ENCODE results near the gene BLNK. TPM values are rescaled to one million over a fixed set of nuclear protein-coding genes. Genes with fewer than 3 reads are reported as not detected.

BLNK gene
- total and polyA plus RNA-seq, 3 donors from 2014 or later = 1.1 to 4.5 (median 1.5) TPM

GRCh38 chr10:96216775-96217174 is 54.6 kb downstream of the BLNK start:
- TF ChIP-seq POLR2A (IDR thresholded peaks at IDR 0.05) (no peak), CTCF (IDR thresholded peaks at IDR 0.05) (no peak)
- WGBS, 2 donors = 91% methylated on average over 5 of the region's 5 CpGs
- no peaks in the 10 kb centered on the region for H3K4me1 ChIP-seq
- no peak overlapping the region for H3K27ac ChIP-seq
- no peaks in the 10 kb centered on the region for H3K36me3 ChIP-seq (ENCODE audit: low read depth, missing control alignments)
- no peak for DNase-seq
- no peaks in the 10 kb centered on the region for H3K27me3 ChIP-seq
- H3K9me3 ChIP-seq = no peaks in the 10 kb centered on the region
- intact Hi-C loops (cut with DNase I; ENCODE audit: low total_unique reads) = no loop called here
- no peak overlapping the region for H3K4me3 ChIP-seq

DNA sequence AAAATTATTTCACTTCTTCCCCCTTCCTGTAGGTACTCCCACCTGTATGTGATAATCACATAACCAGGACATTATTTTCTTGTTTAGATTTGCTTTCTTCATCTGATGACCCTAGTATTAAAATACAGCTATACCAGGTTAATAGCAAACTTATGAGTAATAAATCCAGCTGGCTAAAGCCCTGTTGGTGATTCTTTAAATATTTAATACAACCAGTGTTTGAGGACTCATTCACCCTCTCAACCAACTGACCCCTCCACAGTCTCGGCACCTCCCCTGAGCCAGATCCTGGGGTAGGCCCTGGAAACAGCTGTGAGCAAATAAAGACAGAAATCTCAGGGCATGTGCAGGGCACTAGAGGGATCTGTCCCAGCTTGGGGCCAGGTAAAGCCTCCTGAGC is 58.5 kb downstream of the BLNK start:
- WGBS, 2 donors = 95 to 100% methylated on average over 1 of the region's 1 CpG
- Histone ChIP-seq H3K36me3 (ENCODE audit: low read depth, missing control alignments) (no peaks in the 10 kb centered on the region), H3K9me3 (no peaks in the 10 kb centered on the region), H3K4me1 (no peaks in the 10 kb centered on the region), H3K4me3 (no peak overlapping the region), H3K27ac (no peak overlapping the region), H3K27me3 (no peaks in the 10 kb centered on the region)
- intact Hi-C loops (cut with DNase I; ENCODE audit: low total_unique reads) = no loop called here
- DNase-seq = no peak
- no peak for TF ChIP-seq POLR2A (IDR thresholded peaks at IDR 0.05)
- TF ChIP-seq CTCF (IDR thresholded peaks at IDR 0.05) = no peak

- Histone ChIP-seq H3K27ac (no peak overlapping the region), H3K9me3 (no peaks in the 10 kb centered on the region), H3K4me1 (no peaks in the 10 kb centered on the region), H3K36me3 (ENCODE audit: low read depth, missing control alignments) (no peaks in the 10 kb centered on the region), H3K4me3 (no peak overlapping the region), H3K27me3 (no peaks in the 10 kb centered on the region)
- TF ChIP-seq CTCF (IDR thresholded peaks at IDR 0.05) = no peak
- TF ChIP-seq POLR2A (IDR thresholded peaks at IDR 0.05) = no peak
- intact Hi-C loops (cut with DNase I; ENCODE audit: low total_unique reads) = no loop called here
- no peak for DNase-seq
Observed at GRCh38 chr10:96211764-96212163, 59.6 kb downstream of the BLNK start.

DNA sequence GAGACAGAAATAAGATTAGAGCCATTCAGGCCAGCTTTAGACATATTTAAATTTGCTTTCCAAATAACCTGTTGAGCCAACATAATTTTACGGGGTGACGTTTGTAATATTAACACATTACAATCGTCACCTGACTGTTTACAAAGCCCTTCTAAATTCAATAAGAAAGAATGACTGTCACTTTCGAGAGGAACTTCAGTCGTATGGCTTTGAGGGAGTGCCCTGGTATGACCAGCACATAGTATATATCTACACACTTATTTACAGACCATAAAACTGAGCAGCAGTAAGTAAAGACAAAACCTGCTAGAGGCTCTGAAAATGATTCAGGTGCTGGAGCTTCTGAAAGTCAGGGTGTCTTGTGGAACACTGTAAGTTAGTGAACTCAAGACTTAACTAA is 62.4 kb downstream of the BLNK start:
- Histone ChIP-seq H3K4me3 (no peak overlapping the region), H3K9me3 (no peaks in the 10 kb centered on the region), H3K4me1 (no peaks in the 10 kb centered on the region), H3K36me3 (ENCODE audit: low read depth, missing control alignments) (no peaks in the 10 kb centered on the region), H3K27me3 (no peaks in the 10 kb centered on the region), H3K27ac (no peak overlapping the region)
- no peak for DNase-seq
- TF ChIP-seq CTCF (IDR thresholded peaks at IDR 0.05) (no peak), POLR2A (IDR thresholded peaks at IDR 0.05) (no peak)
- intact Hi-C loops (cut with DNase I; ENCODE audit: low total_unique reads) = no loop called here
- WGBS, 2 donors = 72 to 74% methylated on average over 5 of the region's 5 CpGs

- Histone ChIP-seq H3K4me1 (no peaks in the 10 kb centered on the region), H3K36me3 (ENCODE audit: low read depth, missing control alignments) (no peaks in the 10 kb centered on the region), H3K27me3 (no peaks in the 10 kb centered on the region), H3K9me3 (no peaks in the 10 kb centered on the region), H3K4me3 (no peak overlapping the region), H3K27ac (no peak overlapping the region)
- intact Hi-C loops (cut with DNase I; ENCODE audit: low total_unique reads) = no loop called here
- TF ChIP-seq CTCF (IDR thresholded peaks at IDR 0.05) (no peak), POLR2A (IDR thresholded peaks at IDR 0.05) (no peak)
- DNase-seq = no peak
- WGBS, 2 donors = 83 to 84% methylated on average over 2 of the region's 2 CpGs
Observed at GRCh38 chr10:96208271-96208670, 63.1 kb downstream of the BLNK start.
